NCI-H748 (cell line): Measurements from ENCODE around the gene TTC28.
"Not testable (repeated sequence)": the region's sequence is repeated elsewhere in the genome, so short reads cannot be mapped to it uniquely, and the experiment has no call there.

ENCODE experiments used
- DNase-seq: peaks from one replicate; lab custom pipeline; 2025; ENCODE audit not compliant: unreplicated experiment; lab: John Stamatoyannopoulos, UW

The TTC28 gene

GRCh38 chr22:28678778-28679610 lies 646 bp downstream of the TTC28 start:
- DNase-seq, result peak; percentile 50

GRCh38 chr22:28678170-28678569 lies 1.5 kb downstream of the TTC28 start:
- DNase-seq, result not testable (repeated sequence)

- DNase-seq, result no peak
Observed at GRCh38 chr22:28674121-28674563, 5.5 kb downstream of the TTC28 start.

GRCh38 chr22:28670756-28671155 lies 8.9 kb downstream of the TTC28 start:
- no peak for DNase-seq

GRCh38 chr22:28670161-28670560 lies 9.5 kb downstream of the TTC28 start:
- DNase-seq, result no peak

GRCh38 chr22:28669387-28669786 lies 10.3 kb downstream of the TTC28 start:
- no peak for DNase-seq

- not testable (repeated sequence) for DNase-seq
Observed at GRCh38 chr22:28663569-28663942, 16.1 kb downstream of the TTC28 start.

GRCh38 chr22:28658448-28658847 lies 21.2 kb downstream of the TTC28 start:
- DNase-seq, result no peak

GRCh38 chr22:28656181-28656580 lies 23.5 kb downstream of the TTC28 start:
- no peak for DNase-seq

- DNase-seq, result no peak
Observed at GRCh38 chr22:28650463-28650862, 29.2 kb downstream of the TTC28 start.

GRCh38 chr22:28648792-28649191 lies 30.8 kb downstream of the TTC28 start:
- no peak for DNase-seq

- no peak for DNase-seq
Observed at GRCh38 chr22:28647216-28647615, 32.4 kb downstream of the TTC28 start.

- DNase-seq, result no peak
Observed at GRCh38 chr22:28639321-28639720, 40.3 kb downstream of the TTC28 start.

GRCh38 chr22:28637225-28637624 lies 42.4 kb downstream of the TTC28 start:
- no peak for DNase-seq

- DNase-seq, result no peak
Observed at GRCh38 chr22:28630177-28630574, 49.5 kb downstream of the TTC28 start.

- no peak for DNase-seq
Observed at GRCh38 chr22:28629420-28630176, 50.0 kb downstream of the TTC28 start.

- DNase-seq, result no peak
Observed at GRCh38 chr22:28628766-28629165, 50.9 kb downstream of the TTC28 start.

GRCh38 chr22:28627791-28628190 lies 51.8 kb downstream of the TTC28 start:
- no peak for DNase-seq

GRCh38 chr22:28620244-28620922 lies 59.3 kb downstream of the TTC28 start:
- no peak for DNase-seq

GRCh38 chr22:28619236-28619635 lies 60.4 kb downstream of the TTC28 start:
- no peak for DNase-seq

- DNase-seq, result not testable (repeated sequence)
Observed at GRCh38 chr22:28615423-28615822, 64.2 kb downstream of the TTC28 start.

GRCh38 chr22:28609921-28610320 lies 69.7 kb downstream of the TTC28 start:
- DNase-seq, result no peak
